GM12864 (cell line): ENCODE measurements around the gene HTT.

ENCODE experiments used
- DNase-seq: peaks from one replicate; pipeline ENCODE4 v3.0.0-alpha.2; 2011; ENCODE audit warnings: low read depth
- H3K4me3 ChIP-seq: 2 replicates; pipeline ENCODE4 v1.5.1; 2011; ENCODE audit warnings: mild to moderate bottlenecking, low read depth, low read length, control low read depth
- TF ChIP-seq, protein P1 (sequence below): IDR thresholded peaks from 2 replicates; pipeline ENCODE4 v1.5.1; 2011; ENCODE audit warnings: low read depth, mild to moderate bottlenecking, moderate library complexity, low read length, control low read depth, inconsistent platforms; ENCODE audit errors: missing control alignments

The HTT gene

DNA sequence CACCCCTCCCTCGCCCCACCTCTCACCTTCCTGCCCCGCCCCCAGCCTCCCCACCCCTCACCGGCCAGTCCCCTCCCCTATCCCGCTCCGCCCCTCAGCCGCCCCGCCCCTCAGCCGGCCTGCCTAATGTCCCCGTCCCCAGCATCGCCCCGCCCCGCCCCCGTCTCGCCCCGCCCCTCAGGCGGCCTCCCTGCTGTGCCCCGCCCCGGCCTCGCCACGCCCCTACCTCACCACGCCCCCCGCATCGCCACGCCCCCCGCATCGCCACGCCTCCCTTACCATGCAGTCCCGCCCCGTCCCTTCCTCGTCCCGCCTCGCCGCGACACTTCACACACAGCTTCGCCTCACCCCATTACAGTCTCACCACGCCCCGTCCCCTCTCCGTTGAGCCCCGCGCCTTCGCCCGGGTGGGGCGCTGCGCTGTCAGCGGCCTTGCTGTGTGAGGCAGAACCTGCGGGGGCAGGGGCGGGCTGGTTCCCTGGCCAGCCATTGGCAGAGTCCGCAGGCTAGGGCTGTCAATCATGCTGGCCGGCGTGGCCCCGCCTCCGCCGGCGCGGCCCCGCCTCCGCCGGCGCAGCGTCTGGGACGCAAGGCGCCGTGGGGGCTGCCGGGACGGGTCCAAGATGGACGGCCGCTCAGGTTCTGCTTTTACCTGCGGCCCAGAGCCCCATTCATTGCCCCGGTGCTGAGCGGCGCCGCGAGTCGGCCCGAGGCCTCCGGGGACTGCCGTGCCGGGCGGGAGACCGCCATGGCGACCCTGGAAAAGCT is at the start of gene HTT, which contains the start of gene HTT-AS:
Gene HTT, plus strand, starts transcription at position 604 of the 768 bp plus-strand sequence. Its CDS starts 145 bp downstream, at position 749.
Gene HTT-AS, minus strand, starts transcription at position 461 of the 768 bp plus-strand sequence.
- TF ChIP-seq, protein P1, sequence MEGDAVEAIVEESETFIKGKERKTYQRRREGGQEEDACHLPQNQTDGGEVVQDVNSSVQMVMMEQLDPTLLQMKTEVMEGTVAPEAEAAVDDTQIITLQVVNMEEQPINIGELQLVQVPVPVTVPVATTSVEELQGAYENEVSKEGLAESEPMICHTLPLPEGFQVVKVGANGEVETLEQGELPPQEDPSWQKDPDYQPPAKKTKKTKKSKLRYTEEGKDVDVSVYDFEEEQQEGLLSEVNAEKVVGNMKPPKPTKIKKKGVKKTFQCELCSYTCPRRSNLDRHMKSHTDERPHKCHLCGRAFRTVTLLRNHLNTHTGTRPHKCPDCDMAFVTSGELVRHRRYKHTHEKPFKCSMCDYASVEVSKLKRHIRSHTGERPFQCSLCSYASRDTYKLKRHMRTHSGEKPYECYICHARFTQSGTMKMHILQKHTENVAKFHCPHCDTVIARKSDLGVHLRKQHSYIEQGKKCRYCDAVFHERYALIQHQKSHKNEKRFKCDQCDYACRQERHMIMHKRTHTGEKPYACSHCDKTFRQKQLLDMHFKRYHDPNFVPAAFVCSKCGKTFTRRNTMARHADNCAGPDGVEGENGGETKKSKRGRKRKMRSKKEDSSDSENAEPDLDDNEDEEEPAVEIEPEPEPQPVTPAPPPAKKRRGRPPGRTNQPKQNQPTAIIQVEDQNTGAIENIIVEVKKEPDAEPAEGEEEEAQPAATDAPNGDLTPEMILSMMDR, result no peak
- peak; percentile 72 for DNase-seq
- H3K4me3 ChIP-seq, result peak within 1 kb of the TSS; percentile 89

DNA sequence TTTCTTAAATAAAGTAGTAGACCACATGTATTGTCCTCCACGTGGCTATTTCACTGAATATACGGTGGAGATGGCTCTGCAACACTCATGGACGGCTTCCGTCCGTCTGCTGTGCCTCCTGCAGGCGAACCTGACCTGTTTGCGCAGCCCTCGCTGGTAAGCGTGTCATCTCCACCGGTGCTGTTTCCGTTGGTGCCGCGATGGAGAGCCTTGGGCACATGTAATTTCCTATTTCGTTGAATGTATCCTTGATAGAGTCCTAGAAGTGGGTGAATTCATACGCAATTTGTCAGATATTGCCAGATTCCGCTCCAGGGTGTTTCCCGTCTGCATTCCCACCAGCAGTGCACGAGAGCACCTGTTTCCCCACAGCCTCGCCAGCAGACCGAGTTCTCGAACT is 48.6 kb upstream of the HTT start:
- no peak for DNase-seq
- H3K4me3 ChIP-seq, result no peak overlapping the region
- TF ChIP-seq, protein P1, result no peak

DNA sequence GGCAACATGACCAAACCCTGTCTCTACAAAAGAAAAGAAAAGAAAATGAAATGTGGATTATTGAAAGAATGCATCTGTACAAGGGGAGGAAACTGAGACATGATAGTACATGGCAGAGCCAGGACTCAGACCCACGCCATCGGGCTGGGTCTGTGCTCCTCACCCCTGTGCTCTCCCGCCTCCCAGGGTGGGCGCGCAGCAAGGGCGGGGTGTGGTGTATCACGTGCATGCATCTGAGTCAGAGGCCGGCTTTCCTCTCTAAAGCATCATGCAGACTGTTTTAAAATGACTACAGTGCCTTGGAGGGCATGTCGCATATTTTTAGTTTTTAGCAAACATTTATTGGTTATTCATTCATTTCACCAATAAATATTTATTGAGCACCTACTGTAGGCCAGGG is 47.9 kb upstream of the HTT start:
- TF ChIP-seq, protein P1, result no peak
- no peak overlapping the region for H3K4me3 ChIP-seq
- DNase-seq, result no peak

DNA sequence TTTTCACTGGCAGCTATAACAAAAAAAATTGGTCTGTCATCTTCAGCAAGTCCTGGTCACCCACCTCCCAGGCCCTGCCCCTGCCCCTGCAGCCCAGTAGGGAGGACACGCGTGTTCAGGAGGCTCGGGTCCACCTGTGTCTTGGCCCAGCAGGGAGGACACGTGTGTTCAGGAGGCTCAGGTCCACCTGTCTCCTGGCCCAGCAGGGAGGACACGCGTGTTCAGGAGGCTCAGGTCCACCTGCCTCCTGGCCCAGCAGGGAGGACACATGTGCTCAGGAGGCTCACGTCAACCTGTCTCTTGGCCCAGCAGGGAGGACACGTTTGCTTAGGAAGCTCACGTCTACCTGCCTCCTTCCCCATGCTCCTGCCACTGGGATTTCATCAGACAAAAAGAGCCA is 45.0 kb upstream of the HTT start:
- no peak overlapping the region for H3K4me3 ChIP-seq
- DNase-seq, result no peak
- TF ChIP-seq, protein P1, result no peak

DNA sequence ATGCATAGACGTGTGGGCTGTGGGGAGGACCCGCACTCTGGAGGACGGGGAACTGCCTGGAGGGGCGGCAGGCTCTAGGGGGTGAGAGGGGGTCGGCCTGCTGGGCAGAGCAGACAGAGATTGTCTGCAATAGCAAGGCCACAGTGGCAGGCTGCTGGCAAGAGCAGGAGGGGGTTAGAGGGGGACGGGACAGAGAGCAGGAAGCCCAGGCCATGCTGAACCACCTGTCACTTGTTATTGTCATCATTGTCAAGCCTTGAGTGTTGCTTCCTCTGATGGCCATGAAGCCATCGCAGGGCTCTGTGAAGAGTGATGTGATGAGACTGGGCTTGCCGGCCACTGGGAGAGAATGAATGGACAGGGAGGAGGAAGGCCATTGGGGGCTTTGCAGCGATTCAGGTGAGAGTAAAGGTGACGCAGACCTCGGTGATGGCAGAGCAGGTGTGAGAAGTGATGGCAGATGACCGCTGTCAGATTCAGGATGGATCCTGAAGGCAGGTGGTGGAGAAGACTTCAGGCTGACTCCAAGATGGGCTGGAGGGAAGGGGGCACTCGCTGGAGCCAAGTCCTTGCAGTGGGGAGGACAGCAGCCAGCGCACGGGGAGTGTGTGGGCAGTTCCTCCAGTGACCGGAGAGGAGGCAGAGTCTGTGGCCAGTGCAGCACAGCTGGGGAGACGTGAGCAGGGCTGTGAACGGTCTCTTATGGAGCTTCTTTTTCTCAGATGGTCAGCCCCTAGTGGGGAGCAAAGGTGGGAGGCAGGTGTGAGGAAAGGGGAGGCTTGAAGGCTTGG is 43.7 kb upstream of the HTT start:
- TF ChIP-seq, protein P1, result no peak

DNA sequence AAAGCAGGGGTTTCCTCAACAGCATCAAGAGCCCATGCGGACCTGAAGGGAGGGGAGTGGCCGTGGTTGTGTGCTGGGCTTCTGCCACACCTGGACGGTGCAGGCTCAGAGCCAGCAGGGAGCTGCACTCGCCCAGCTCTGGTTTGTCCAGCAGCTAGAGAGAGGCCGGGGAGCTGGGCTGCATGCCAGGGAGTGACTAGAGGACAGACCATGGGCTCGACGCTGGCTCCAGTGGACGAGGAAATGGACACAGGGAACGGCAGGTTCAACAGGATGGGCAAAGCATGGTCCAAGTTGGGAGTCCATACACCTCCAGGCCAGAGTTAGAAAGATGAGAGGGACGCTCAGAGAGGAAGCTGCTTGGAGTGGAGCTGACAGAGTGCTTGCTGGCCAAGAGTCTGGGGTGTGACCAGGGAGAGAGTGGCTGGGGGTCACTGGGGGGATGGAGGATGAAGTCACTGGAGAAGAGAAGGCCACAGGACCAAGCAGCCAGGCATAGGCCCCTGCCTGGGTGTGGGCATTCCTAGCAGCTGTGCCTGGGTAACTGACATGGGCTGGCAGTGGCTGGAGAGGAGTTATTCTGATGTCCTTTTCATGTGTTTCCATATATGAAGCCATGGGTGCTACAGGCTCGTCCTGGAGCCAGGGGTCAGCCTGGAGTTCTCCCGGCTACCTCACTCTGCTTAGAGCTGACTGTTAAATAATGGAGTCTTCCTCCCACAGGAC is 43.0 kb upstream of the HTT start:
- no peak for DNase-seq
- TF ChIP-seq, protein P1, result no peak
- no peak overlapping the region for H3K4me3 ChIP-seq

More for the DNA sequence above, 43.7 kb upstream of the HTT start:
- H3K4me3 ChIP-seq, result no peak overlapping the region
- no peak for DNase-seq
